Chondrocyte (in vitro differentiated cells): ENCODE data around the gene RAB32. TPM values are rescaled to one million over a fixed set of nuclear protein-coding genes. Genes with fewer than 3 reads are reported as not detected.

Experiments
- DNase-seq: peaks from one replicate; pipeline ENCODE4 v3.0.0; 2021; ENCODE audit warnings: mixed read lengths, low spot score
- H3K27ac Mint-ChIP-seq: one replicate; pipeline ENCODE4 v1.8.0; 2021; ENCODE audit warnings: mild to moderate bottlenecking, moderate library complexity, mixed read lengths; ENCODE audit not compliant: unreplicated experiment
- H3K27me3 Mint-ChIP-seq: 2 replicates; pipeline ENCODE4 v1.8.0; 2021; ENCODE audit warnings: low read depth, mixed read lengths
- H3K36me3 Mint-ChIP-seq: 2 replicates; pipeline ENCODE4 v1.8.0; 2021; ENCODE audit warnings: low read depth, mixed read lengths
- H3K4me1 Mint-ChIP-seq: 2 replicates; pipeline ENCODE4 v1.8.0; 2021; ENCODE audit warnings: low read depth, mild to moderate bottlenecking, mixed read lengths
- H3K4me3 Mint-ChIP-seq: one replicate; pipeline ENCODE4 v1.8.0; 2021; ENCODE audit warnings: mild to moderate bottlenecking, moderate library complexity, mixed read lengths; ENCODE audit not compliant: unreplicated experiment
- H3K9me3 Mint-ChIP-seq: 2 replicates; pipeline ENCODE4 v1.8.0; 2021; ENCODE audit warnings: low read depth, mixed read lengths
- CTCF ChIP-seq: fragments of 200-600 bp; sonication (generic); IDR thresholded peaks from 2 replicates; pipeline ENCODE4 v1.5.0; 2021; ENCODE audit warnings: antibody characterized with exemption, mild to moderate bottlenecking, moderate library complexity
- total RNA-seq: library from RNA; stranded (reverse); gene quantifications from 3 replicates; pipeline ENCODE4 v1.2.1, GENCODE V29; 2021

The RAB32 gene
- total RNA-seq, 1 donor from 2014 or later = 76.1 TPM

DNA sequence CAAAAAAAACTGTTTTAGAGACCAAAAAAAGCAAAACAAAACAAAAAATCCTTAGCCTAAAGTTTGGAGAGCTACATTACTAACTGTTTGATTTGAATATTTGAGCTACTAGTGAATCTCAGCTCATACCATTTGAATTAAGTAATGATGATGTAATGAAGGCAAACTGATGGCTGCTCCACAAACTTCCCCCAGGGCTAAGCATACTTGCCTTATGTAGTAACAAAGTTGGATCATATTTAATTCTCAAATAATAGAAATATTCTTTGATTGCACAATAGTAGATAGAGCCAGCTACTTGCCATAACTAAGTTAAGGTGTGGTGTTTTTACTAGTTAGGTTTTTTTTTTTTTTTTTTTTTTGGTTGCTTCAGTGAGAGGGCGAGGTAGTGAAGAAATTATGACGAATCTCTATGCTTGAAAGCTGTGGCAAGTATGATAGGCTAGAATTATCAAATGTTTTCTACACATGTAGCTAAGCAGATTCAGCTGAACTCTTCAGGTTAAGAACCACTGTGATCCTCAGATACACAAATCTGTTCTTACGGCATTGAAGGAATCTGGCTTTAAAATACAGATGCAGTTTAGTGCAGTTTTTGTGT, 2.9 kb downstream of the RAB32 start:
- peak overlapping the region; percentile 98 for H3K4me3 Mint-ChIP-seq

DNA sequence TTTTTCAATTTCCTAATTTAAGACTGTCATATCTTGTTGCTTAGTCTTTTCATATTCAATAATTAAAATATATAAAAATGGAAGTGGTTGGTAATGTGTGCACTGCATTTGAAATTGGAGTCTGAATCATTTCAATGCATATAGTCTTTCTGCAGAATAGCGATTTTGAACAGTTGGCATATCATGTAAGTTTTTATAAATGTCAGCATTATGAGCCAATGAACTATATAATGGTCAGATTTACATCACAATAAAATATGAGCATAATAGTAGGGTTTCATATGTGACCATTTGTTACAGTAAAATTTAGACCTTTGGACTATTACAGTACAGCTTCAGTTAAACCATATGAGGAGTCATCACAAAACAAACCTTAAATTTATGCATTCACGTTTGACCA, 4.3 kb downstream of the RAB32 start:
- peak overlapping the region; percentile 71 for H3K27ac Mint-ChIP-seq
- TF ChIP-seq CTCF = no peak

More for the DNA sequence above, 2.9 kb downstream of the RAB32 start:
- Mint-ChIP-seq H3K27me3 (no peaks in the 10 kb centered on the region), H3K27ac (peak overlapping the region; percentile 97), H3K4me1 (peaks cover 55% of the 10 kb centered on the region), H3K36me3 (peaks cover 19% of the 10 kb centered on the region), H3K9me3 (no peaks in the 10 kb centered on the region)
- no peak for DNase-seq
- TF ChIP-seq CTCF = no peak

GRCh38 chr6:146548898-146549374, 5.3 kb downstream of the RAB32 start:
- Mint-ChIP-seq H3K9me3 (no peaks in the 10 kb centered on the region), H3K27ac (no peak overlapping the region), H3K36me3 (peaks cover 23% of the 10 kb centered on the region), H3K27me3 (no peaks in the 10 kb centered on the region), H3K4me3 (no peak overlapping the region), H3K4me1 (peaks cover 67% of the 10 kb centered on the region)
- DNase-seq = no peak
- TF ChIP-seq CTCF = no peak

More for the DNA sequence above, 4.3 kb downstream of the RAB32 start:
- H3K4me1 Mint-ChIP-seq = peaks cover 64% of the 10 kb centered on the region
- DNase-seq = no peak
- H3K4me3 Mint-ChIP-seq = no peak overlapping the region
- no peaks in the 10 kb centered on the region for H3K27me3 Mint-ChIP-seq
- no peaks in the 10 kb centered on the region for H3K9me3 Mint-ChIP-seq
- H3K36me3 Mint-ChIP-seq = peaks cover 20% of the 10 kb centered on the region

- Mint-ChIP-seq H3K27ac (peak overlapping the region; percentile 82), H3K9me3 (no peaks in the 10 kb centered on the region), H3K27me3 (no peaks in the 10 kb centered on the region), H3K36me3 (peaks cover 36% of the 10 kb centered on the region), H3K4me1 (peaks cover 49% of the 10 kb centered on the region), H3K4me3 (no peak overlapping the region)
- no peak for TF ChIP-seq CTCF
- no peak for DNase-seq
These were observed 7.3 kb downstream of the RAB32 start for GRCh38 chr6:146550911-146551310.

GRCh38 chr6:146551545-146551944, 7.9 kb downstream of the RAB32 start:
- H3K27me3 Mint-ChIP-seq = no peaks in the 10 kb centered on the region
- H3K4me3 Mint-ChIP-seq = no peak overlapping the region
- peaks cover 40% of the 10 kb centered on the region for H3K36me3 Mint-ChIP-seq
- no peak for TF ChIP-seq CTCF
- H3K9me3 Mint-ChIP-seq = no peaks in the 10 kb centered on the region
- H3K27ac Mint-ChIP-seq = peak overlapping the region; percentile 82
- no peak for DNase-seq
- peaks cover 43% of the 10 kb centered on the region for H3K4me1 Mint-ChIP-seq
